SK-N-SH treated with all-trans-retinoic acid at 6 μM for 48 hours (cell line): ENCODE data around the gene SPRR1A.

Experiments used
- ATAC-seq: fragments of 200-7000 bp; cut with Tn5 transposase; 3 replicates; pipeline ENCODE4 v1.9.1; 2020; ENCODE audit warnings: mild to moderate bottlenecking, moderate library complexity
- BACH2 ChIP-seq: fragments of 250-450 bp; sonication (Bioruptor Pico); IDR thresholded peaks from 2 replicates; pipeline ENCODE4 v1.9.0; 2021; ENCODE audit warnings: mild to moderate bottlenecking, borderline replicate concordance
- ESRRG ChIP-seq: fragments of 250-450 bp; sonication (Bioruptor Pico); IDR thresholded peaks from 2 replicates; pipeline ENCODE4 v1.6.1; 2021; ENCODE audit warnings: mild to moderate bottlenecking
- ISL1 ChIP-seq: fragments of 250-450 bp; sonication (Bioruptor Pico); IDR thresholded peaks from 2 replicates; pipeline ENCODE4 v2.1.2; 2022; ENCODE audit warnings: mild to moderate bottlenecking, moderate library complexity
- POU6F1 ChIP-seq: fragments of 250-450 bp; sonication (Bioruptor Pico); IDR thresholded peaks from 2 replicates; pipeline ENCODE4 v1.8.0; 2021; ENCODE audit warnings: low read depth, mild to moderate bottlenecking, moderate library complexity, borderline replicate concordance
- PPARA ChIP-seq: fragments of 250-450 bp; sonication (Bioruptor Pico); IDR thresholded peaks from 2 replicates; pipeline ENCODE4 v1.5.0; 2020; ENCODE audit warnings: mild to moderate bottlenecking, borderline replicate concordance
- TOX ChIP-seq: fragments of 250-450 bp; sonication (Bioruptor Pico); IDR thresholded peaks from 2 replicates; pipeline ENCODE4 v1.8.0; 2021; ENCODE audit warnings: mild to moderate bottlenecking, moderate library complexity, borderline replicate concordance
- ZFP3 ChIP-seq: fragments of 250-450 bp; sonication (Bioruptor Pico); IDR thresholded peaks from 2 replicates; pipeline ENCODE4 v1.5.0; 2020; ENCODE audit warnings: mild to moderate bottlenecking, moderate library complexity
- ZNF8 ChIP-seq: fragments of 450-650 bp; formaldehyde crosslinking; IDR thresholded peaks from 2 replicates; pipeline ENCODE4 v1.5.0; 2020; ENCODE audit warnings: mild to moderate bottlenecking, moderate library complexity
- TF ChIP-seq, protein P1 (sequence below): fragments of 250-450 bp; sonication (Bioruptor Pico); IDR thresholded peaks from 2 replicates; pipeline ENCODE4 v1.5.0; 2020; ENCODE audit warnings: mild to moderate bottlenecking, moderate library complexity

SPRR1A gene

DNA sequence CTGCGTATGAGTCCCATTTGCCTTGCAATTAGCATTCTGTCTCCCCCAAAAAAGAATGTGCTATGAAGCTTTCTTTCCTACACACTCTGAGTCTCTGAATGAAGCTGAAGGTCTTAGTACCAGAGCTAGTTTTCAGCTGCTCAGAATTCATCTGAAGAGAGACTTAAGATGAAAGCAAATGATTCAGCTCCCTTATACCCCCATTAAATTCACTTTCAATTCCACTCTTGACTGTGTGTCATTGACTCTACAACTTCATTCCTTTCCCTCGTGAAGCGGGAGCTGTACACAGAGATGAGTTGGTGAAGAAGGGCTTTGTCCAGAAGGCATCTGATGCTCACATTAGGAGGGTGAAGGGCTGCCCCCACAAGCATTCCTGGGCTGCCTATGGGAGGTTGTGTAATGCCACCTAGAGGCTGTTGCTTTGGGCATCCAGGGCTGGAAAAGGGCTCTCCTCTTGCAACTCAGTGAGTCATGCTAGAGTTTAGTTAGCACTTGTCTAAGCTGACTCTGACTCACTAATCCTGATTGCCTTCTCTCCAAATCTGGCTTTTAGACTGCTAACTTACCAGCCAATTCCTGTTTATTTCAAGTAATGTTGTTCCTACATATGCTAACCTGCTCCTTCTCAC is 48.9 kb downstream of the SPRR1A start (continued):
- no peak for TF ChIP-seq POU6F1 (CRISPR knock-in tag)
- no peak for TF ChIP-seq ZNF8 (CRISPR knock-in tag)

DNA sequence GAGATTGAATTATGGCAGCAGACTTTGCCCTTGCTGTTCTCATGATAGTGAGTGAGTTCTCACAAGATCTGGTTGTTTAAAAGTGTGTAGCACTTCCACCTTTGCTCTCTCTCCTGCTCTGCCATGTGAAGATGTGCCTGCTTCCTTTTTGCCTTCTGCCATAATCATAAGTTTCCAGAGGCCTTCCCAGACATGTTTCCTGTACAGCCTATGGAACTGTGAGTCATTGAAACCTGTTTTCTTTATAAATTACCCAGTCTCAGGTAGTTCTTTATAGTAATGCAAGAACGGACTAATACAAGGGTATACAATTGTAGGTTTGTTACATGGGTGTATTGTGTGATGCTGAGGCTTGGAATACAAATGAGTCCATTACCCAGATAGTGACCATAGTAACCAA is 51.3 kb downstream of the SPRR1A start:
- no peak for ATAC-seq
- TF ChIP-seq TOX: no peak
- no peak for TF ChIP-seq ISL1 (CRISPR knock-in tag)
- TF ChIP-seq ZFP3 (CRISPR knock-in tag): no peak
- no peak for TF ChIP-seq ESRRG (CRISPR knock-in tag)
- TF ChIP-seq, protein P1, sequence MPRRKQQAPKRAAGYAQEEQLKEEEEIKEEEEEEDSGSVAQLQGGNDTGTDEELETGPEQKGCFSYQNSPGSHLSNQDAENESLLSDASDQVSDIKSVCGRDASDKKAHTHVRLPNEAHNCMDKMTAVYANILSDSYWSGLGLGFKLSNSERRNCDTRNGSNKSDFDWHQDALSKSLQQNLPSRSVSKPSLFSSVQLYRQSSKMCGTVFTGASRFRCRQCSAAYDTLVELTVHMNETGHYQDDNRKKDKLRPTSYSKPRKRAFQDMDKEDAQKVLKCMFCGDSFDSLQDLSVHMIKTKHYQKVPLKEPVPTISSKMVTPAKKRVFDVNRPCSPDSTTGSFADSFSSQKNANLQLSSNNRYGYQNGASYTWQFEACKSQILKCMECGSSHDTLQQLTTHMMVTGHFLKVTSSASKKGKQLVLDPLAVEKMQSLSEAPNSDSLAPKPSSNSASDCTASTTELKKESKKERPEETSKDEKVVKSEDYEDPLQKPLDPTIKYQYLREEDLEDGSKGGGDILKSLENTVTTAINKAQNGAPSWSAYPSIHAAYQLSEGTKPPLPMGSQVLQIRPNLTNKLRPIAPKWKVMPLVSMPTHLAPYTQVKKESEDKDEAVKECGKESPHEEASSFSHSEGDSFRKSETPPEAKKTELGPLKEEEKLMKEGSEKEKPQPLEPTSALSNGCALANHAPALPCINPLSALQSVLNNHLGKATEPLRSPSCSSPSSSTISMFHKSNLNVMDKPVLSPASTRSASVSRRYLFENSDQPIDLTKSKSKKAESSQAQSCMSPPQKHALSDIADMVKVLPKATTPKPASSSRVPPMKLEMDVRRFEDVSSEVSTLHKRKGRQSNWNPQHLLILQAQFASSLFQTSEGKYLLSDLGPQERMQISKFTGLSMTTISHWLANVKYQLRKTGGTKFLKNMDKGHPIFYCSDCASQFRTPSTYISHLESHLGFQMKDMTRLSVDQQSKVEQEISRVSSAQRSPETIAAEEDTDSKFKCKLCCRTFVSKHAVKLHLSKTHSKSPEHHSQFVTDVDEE (CRISPR knock-in tag): no peak
- no peak for TF ChIP-seq POU6F1 (CRISPR knock-in tag)
- TF ChIP-seq PPARA (CRISPR knock-in tag): no peak
- no peak for TF ChIP-seq BACH2 (CRISPR knock-in tag)
